NCI-H2081 (cell line): ENCODE measurements around the gene GPR142.
"Not testable (repeated sequence)": the region's sequence is repeated elsewhere in the genome, so short reads cannot be mapped to it uniquely, and the experiment has no call there.

Experiments
- DNase-seq, 2 experiments: peaks; one replicate each; lab custom pipeline; 2025; lab: John Stamatoyannopoulos, UW

GPR142 gene

DNA sequence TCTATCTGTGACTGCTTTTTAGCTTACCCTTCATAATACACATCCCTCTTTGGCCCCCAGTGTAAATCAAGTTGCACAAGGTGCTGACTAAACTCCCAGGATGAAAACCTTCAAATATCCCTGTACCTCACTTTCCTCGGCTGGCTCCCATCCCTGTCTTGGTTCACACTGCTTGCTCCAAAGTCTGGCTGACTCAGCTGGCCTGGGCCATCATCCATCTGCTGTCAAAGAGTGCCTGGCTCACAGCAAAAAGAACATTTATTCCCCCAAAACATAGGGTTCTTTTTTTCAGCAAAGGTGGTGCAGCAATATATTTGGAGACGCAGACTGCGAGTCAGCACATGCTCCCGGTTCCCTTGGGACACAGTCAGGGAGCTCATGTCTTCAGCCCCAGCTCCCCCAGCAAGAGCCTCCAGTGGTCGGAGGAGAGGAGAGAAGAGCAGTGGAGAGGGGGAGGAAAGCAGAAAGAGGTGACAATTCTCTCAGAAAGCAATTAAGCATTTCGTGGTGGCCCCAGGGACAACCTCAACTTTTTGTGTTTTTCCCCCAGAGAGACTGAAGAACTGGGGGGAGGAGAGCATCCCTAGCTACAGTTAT, 26.1 kb downstream of the GPR142 start:
- no peak for DNase-seq

DNA sequence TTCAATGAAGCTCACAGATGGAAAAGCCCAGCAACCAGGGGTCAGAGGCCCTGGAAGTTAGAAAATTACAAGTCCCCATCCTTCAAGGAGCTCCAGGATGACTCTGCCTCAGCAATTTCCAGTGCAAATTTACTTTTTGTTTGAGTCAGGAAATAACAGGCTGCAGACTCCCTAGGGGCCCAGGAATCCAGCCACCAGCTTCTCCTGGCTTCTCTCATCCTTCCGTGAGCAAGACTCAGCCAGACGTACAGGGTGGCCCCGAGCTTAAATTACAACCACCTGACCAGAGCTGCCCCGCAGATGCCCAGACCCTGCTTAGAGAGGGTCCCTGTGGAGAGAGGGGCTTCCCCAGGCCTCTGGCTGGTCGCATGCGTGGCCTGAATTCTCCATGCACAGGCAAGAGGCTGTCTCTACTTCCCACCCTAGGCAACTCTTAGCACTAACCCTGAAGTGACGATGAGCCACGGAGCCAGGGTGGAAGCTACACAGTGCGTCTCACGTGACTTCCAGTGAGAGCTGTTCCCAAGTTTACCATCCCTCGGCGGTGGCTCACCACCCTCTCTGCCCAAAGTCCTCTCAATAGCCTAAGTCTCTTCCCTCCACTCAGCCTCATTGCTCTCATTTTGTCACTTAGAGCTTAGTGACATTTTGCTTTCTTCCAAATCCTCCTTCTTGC, 27.1 kb downstream of the GPR142 start:
- DNase-seq, result no peak

GRCh38 chr17:74394977-74395376, 27.7 kb downstream of the GPR142 start:
- no peak for DNase-seq

- no peak for DNase-seq
Observed at GRCh38 chr17:74396567-74396966, 29.3 kb downstream of the GPR142 start.

DNA sequence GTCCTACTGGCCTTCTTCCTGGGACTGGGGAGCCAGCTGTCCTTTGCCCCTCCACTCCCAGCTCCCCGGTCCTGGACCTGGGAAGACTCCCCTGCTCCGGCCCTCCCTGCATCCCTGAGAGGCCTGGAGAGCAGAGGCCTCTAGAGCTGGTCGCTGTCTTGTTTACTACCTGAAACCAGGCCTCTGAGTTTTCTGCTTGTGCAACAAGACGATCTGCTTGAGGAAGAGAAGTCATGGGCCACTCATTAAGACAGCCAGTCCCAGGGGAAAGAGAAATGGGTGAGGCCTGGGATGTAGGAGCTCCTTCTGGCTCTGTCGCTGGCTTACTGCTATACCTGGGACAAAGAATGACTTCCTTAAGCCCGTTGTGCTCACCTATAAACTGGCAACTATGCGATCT, 34.7 kb downstream of the GPR142 start:
- DNase-seq, result no peak

DNA sequence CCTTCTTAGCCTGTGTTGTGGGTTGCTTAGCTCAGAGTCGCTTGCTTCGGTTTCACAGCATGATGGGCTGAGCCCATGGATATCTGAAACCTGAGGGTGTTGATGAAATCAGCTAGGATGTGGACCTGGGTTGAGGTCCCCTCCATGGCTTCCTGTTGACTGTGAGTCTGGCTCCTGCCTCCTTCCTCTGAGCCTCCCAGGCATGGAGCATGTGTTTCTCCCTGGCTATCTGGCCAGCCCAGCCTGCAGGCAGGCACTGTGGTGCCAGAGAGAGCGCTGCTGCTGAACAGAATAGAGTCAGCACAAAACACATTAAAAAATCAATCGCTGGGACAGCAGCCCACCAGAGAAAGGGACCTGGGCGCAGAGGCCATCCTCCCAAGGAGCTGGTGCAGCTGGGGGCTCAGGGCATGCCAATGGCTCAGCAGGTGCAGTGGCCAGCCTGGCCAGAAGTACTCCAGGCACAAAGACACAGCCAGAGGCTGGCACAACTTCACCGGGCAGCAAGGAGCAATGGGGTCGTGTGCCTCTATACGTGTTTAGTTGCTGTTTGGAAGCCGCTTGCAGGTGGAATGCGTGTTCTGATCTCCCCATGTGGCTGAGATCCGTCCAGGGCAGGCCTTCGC, 36.3 kb downstream of the GPR142 start:
- no peak for DNase-seq

DNA sequence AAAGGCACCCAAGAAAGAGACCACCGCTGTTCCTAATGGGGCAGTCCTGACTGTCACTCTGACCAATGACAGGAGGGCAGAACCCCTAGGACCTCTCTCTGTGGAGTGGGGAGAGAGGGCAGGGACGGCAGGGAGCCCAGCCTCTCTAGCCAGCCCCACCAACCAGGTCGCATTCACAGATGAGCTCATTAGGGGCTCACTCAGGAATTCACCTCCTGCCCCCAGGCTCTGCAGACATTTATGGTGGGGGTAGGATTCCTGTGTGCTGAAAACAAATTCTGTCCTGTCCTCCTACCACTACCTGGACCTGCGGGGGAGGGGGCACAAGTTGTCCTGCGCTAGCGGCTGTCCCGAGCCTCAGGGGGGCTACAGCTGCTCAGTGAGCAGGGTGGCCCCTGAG, 36.9 kb downstream of the GPR142 start:
- no peak for DNase-seq

DNA sequence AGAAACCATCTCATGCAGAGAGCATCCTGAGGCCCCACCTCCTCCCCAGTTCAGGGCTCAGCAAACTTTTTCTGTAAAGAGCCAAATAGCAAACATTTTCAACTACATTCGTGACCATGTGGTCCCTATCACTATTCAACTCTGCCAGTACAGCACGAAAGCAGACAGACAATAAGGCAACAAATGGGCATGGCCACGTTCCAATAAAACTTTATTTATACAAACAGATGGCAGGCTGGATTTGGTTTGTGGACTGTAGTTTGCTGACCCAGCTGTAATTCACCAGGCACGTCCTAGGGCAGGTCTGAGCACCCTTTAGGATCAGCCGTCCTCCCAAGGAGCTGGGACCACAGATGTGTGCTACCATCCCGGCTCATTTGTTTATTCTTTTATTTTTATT, 37.5 kb downstream of the GPR142 start:
- no peak for DNase-seq

GRCh38 chr17:74405311-74405710, 38.0 kb downstream of the GPR142 start:
- DNase-seq, result not testable (repeated sequence)

DNA sequence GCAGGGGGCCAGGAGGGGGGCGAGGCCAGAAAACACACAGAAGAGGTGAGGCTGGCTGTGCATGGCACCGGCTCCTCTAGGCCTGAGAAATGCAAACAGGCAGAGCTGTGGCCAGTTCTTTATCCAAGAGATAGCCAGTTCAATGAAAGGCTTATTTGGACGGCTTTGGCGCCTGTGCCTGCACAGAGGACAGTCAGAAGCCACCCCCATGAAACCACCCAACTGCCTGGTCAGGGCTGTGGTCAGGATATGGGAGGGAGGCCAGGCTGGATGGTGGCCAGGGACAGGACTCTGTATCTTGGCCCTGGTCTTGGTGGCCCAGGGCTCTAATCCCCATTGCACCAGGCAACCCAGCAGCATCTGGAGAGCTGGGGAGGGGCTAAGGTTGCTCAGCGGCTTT, 40.1 kb downstream of the GPR142 start:
- DNase-seq, result no peak

DNA sequence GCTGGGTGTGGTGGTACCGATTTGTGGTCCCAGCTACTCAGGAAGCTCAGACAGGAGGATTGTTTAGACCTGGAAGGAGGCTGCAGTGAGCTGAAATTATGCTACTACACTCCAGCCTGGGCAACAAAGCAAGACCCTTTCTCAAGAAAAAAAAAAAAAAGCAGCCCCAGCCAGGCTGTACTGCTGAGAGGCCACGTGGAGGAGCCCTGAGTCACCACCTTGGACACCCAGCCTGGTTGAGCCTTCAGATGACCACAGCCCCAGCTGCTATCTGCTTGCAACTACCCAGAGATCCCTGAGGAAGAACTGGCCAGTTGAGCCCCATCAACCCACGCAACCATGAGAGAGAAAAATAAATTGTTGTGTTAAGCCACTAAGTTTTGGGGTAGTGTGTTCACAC, 41.0 kb downstream of the GPR142 start:
- no peak for DNase-seq

GRCh38 chr17:74408815-74409214, 41.5 kb downstream of the GPR142 start:
- DNase-seq, result peak; percentile 83 to 95

DNA sequence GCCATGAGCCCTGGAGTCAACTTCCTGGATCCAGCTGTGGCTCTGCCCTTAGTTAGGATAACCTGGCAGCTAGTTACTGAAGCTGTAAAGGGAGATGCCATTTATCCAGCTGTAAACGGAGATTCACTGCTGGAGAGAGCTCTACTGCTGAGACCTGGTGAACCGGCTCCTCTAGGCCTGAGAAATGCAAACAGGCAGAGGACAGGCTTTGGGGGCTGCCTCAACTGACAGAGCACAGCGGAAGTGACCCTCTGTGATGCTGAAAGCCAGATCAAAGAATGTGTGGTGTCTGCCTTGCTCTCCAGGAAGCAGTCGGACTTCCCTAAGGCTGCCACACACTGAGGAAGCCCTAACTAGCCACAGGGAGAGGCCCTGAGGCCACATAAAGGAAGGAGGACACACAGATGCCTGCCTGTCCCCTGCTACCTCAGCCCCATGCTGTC, 42.7 kb downstream of the GPR142 start:
- DNase-seq, result no peak

GRCh38 chr17:74412581-74412980, 45.3 kb downstream of the GPR142 start:
- DNase-seq, result no peak

- no peak for DNase-seq
Observed at GRCh38 chr17:74413491-74413890, 46.2 kb downstream of the GPR142 start.

DNA sequence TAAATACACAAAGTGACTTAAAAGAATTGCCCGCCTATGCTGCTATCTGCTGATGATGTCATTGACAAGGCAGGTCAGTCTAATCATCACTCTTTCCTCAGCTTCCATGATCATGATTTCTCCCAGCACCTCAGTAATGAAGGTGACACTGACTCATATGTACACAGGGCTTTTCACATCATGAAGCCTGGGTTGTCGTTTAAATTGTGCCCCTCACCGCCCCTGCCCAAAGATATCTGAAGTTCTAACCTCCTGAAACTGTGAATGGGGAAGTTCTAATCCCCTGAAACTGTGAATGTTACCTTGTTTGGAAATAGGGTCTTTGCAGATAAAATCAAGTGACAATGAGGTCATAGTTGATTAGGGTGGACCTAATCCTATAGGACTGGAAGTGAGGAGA, 47.2 kb downstream of the GPR142 start:
- DNase-seq, result no peak

DNA sequence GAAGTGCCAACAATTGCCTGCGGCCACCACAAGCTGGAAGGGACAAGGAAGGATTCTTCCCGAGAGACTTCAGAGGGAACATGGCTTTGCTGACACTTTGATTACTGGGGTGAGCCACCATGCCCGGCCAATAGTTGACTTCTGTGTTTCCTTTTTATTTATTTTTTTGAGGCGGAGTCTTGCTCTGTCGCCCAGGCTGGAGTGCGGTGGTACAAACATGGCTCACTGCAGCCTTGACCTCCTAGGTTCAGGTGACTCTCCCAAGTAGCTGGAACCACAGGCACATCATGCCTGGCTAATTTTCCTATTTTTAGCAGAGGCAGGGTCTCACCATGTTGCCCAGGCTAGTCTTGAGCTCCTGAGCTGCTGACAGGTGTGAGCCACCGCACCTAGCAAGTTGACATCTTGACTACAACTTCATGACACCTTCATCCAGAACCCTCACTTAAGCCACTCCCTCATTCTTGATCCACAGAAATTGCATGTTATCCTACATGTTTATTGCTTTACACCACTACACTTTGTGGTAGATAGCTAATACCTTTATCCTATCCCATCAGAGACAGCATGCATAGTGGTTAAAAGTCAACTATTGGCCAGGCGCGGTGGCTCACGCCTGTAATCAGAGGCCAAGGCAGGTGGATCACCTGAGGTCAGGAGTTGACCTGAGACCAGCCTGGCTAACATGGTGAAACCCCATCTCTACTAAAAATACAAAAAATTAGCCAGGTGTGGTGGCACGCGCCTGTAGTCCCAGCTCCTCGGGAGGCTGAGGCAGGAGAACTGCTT, 48.5 kb downstream of the GPR142 start:
- DNase-seq, result no peak

DNA sequence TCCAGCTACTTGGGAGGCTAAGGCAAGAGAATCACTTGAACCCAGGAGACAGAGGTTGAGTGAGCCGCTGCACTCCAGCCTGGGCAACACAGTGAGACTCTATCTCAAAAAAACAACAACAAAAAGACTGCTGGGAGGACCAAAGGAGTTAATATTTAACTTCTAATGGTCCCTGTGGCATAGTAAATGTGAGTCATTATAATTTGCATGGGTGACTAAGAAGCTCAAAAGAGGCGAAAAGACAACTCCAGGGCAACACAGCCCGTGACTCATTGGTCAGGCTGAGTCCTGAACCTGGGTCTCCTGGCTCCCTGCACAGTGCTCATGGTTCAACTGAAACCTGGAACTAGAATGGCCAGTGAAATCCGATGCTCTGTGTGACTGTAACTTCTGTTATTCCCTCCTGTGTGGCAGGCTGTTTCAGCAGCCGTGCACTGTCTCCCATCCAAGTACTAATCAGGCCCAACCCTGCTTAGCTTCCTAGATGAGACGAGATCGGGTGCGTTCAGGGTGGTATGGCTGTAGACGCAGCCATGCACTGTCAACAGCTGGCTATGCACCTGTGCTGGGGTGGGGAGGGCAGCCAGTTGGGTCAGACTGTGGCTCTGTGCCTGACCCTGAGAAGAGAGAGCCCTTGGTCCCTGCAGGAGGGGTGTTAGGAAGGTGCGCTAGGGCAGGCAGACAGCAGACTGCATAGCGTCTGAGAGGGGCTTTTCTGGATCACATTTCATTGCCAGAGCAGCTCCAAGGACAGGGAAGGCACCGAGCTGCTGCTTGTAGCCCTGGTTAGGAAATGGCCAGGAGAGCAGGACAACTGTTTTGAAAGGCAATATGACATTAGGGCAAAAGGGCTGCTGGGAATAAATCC, 50.1 kb downstream of the GPR142 start:
- no peak for DNase-seq

DNA sequence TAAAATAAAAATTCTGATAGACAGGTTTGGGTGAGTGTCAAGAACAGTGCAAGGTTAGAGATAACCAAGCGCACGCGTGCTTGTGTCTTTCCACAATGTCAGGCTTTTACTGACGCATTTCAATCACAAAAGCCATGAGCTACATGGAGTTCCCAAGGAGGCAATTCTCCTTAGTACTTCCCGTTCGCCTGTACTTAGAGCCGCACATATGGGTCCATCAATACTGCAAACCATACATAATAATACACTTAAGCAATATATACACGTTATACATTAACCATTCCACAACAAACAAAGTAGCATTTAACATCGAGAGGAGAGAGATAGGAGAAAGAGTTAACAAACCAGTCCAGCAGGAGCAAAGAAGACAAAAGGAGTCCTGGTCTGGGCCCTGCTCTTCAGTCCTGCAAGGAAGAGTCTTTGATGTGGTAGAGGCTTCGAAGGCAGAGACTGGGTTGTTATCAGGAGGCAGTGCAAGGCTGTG, 52.7 kb downstream of the GPR142 start:
- no peak for DNase-seq
